ENCODE data around the gene SDK2.

Gene SDK2

DNA sequence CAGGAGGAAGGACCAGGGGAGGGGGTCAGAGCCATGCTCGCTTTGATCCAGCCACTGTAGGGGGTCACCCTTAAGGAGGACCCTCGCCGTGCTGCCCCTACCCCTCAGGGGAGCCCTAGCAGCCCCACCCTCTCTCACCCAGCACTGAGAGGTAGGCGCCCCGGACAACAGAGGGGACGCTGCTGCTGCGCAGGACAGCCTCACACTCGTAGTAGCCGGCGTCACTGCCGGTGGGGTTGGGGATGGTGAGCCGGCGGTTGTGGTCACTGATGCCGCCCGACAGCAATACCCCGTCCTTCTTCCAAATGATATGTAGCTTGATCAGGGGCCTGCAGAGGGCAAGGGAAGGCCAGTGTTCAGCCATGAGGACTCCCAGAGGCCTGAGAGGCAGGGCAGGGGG lies 206.4 kb downstream of the SDK2 start:
- no peak overlapping the region for H3K27ac ChIP-seq (ENCODE audit: low read length)
- no peak overlapping the region for H2AFZ ChIP-seq (ENCODE audit: low read length)
- TF ChIP-seq EZH2 (optimal IDR thresholded peaks at IDR 0.05; ENCODE audit: low read depth, low read length) (no peak), CTCF (IDR thresholded peaks at IDR 0.05; ENCODE audit: low read length) (no peak), EZH2phosphoT487 (IDR thresholded peaks at IDR 0.05; ENCODE audit: low read length) (no peak)
- H3K9me2 ChIP-seq (replicated peaks; ENCODE audit: insufficient read depth, low read length) = no peaks in the 10 kb centered on the region
- H3K4me2 ChIP-seq (ENCODE audit: low read depth, low read length) = no peak overlapping the region
- H3F3A ChIP-seq (ENCODE audit: insufficient read depth, low read length) = no peaks in the 10 kb centered on the region
- H4K20me1 ChIP-seq (ENCODE audit: insufficient read depth, low read length) = no peaks in the 10 kb centered on the region
- H3K9me3 ChIP-seq (replicated peaks; ENCODE audit: insufficient read depth, low read length) = no peaks in the 10 kb centered on the region
- no peak overlapping the region for H3K9ac ChIP-seq (ENCODE audit: low read length)
- H3K4me3 ChIP-seq (ENCODE audit: low read length) = no peak overlapping the region
- DNase-seq = no peak
- no peaks in the 10 kb centered on the region for H3K79me2 ChIP-seq (ENCODE audit: low read length)
- H3K4me1 ChIP-seq (ENCODE audit: low read length) = no peaks in the 10 kb centered on the region
- H3K27me3 ChIP-seq (replicated peaks; ENCODE audit: insufficient read depth, low read length) = peaks cover 87% of the 10 kb centered on the region
- no peaks in the 10 kb centered on the region for H3K36me3 ChIP-seq (replicated peaks; ENCODE audit: insufficient read depth, low read length)

DNA sequence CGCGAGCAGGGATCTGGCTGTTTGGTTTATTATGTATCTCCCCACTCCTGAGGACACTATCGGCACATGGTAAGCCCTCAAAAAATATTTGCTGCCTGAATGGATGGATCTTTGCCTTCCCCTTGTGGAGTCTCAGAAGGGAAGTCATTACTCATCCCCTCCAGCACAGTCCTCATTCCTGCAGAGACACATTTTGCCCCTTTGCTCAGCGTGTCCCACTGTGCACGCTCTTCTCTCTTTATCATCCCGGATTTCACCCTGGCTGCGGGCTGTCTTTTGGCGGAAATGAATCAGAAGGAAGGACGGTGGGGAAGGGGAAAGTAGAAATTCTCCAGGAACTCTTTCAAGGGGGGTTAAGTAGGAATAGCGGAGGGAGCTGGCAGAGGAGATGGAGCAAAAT lies 207.3 kb downstream of the SDK2 start:
- no peak overlapping the region for H3K9ac ChIP-seq (ENCODE audit: low read length)
- no peak overlapping the region for H3K4me2 ChIP-seq (ENCODE audit: low read depth, low read length)
- H3K27ac ChIP-seq (ENCODE audit: low read length) = no peak overlapping the region
- TF ChIP-seq EZH2phosphoT487 (IDR thresholded peaks at IDR 0.05; ENCODE audit: low read length) (no peak), EZH2 (optimal IDR thresholded peaks at IDR 0.05; ENCODE audit: low read depth, low read length) (no peak)
- H2AFZ ChIP-seq (ENCODE audit: low read length) = no peak overlapping the region
- H3K4me3 ChIP-seq (ENCODE audit: low read length) = no peak overlapping the region
- H3K27me3 ChIP-seq (replicated peaks; ENCODE audit: insufficient read depth, low read length) = peaks cover 90% of the 10 kb centered on the region
- H3K9me2 ChIP-seq (replicated peaks; ENCODE audit: insufficient read depth, low read length) = no peaks in the 10 kb centered on the region
- no peaks in the 10 kb centered on the region for H3K36me3 ChIP-seq (replicated peaks; ENCODE audit: insufficient read depth, low read length)
- H3F3A ChIP-seq (ENCODE audit: insufficient read depth, low read length) = no peaks in the 10 kb centered on the region
- H3K9me3 ChIP-seq (replicated peaks; ENCODE audit: insufficient read depth, low read length) = no peaks in the 10 kb centered on the region
- H3K4me1 ChIP-seq (ENCODE audit: low read length) = no peaks in the 10 kb centered on the region
- H4K20me1 ChIP-seq (ENCODE audit: insufficient read depth, low read length) = no peaks in the 10 kb centered on the region
- DNase-seq = no peak
- H3K79me2 ChIP-seq (ENCODE audit: low read length) = no peaks in the 10 kb centered on the region

GRCh38 chr17:73435412-73435811 lies 208.8 kb downstream of the SDK2 start:
- Histone ChIP-seq H3K9me2 (replicated peaks; ENCODE audit: insufficient read depth, low read length) (no peaks in the 10 kb centered on the region), H3K9ac (ENCODE audit: low read length) (no peak overlapping the region), H3K27me3 (replicated peaks; ENCODE audit: insufficient read depth, low read length) (peaks cover 94% of the 10 kb centered on the region), H3K4me1 (ENCODE audit: low read length) (no peaks in the 10 kb centered on the region), H3K36me3 (replicated peaks; ENCODE audit: insufficient read depth, low read length) (no peaks in the 10 kb centered on the region), H2AFZ (ENCODE audit: low read length) (no peak overlapping the region), H3K27ac (ENCODE audit: low read length) (no peak overlapping the region), H4K20me1 (ENCODE audit: insufficient read depth, low read length) (no peaks in the 10 kb centered on the region), H3K9me3 (replicated peaks; ENCODE audit: insufficient read depth, low read length) (no peaks in the 10 kb centered on the region), H3K79me2 (ENCODE audit: low read length) (no peaks in the 10 kb centered on the region), H3K4me2 (ENCODE audit: low read depth, low read length) (no peak overlapping the region), H3F3A (ENCODE audit: insufficient read depth, low read length) (no peaks in the 10 kb centered on the region), H3K4me3 (ENCODE audit: low read length) (no peak overlapping the region)
- no peak for DNase-seq
- TF ChIP-seq EZH2phosphoT487 (IDR thresholded peaks at IDR 0.05; ENCODE audit: low read length) (no peak), CTCF (IDR thresholded peaks at IDR 0.05; ENCODE audit: low read length) (no peak), EZH2 (optimal IDR thresholded peaks at IDR 0.05; ENCODE audit: low read depth, low read length) (no peak)

DNA sequence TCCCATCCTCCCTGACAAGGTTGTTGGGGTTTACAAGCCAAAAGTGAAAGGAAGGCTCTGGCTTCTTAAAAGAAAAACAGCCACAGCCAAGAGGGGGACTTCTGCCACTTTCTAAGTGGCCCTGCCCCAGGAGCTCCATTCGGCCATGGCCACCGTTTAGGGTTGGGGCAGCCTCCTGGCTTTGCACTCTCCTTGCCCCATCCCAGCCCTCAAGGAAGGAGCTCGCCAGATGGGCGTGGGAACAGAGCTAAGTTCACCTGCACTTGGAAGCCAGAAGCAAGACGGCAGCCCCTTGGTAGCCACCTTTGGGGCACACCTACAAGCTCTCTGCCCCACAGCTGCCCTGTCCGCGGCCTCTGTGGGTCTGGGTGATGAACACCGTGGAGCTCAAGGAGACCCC lies 210.1 kb downstream of the SDK2 start:
- Histone ChIP-seq H3K4me2 (ENCODE audit: low read depth, low read length) (no peak overlapping the region), H3K27me3 (replicated peaks; ENCODE audit: insufficient read depth, low read length) (peaks cover 87% of the 10 kb centered on the region), H3K36me3 (replicated peaks; ENCODE audit: insufficient read depth, low read length) (no peaks in the 10 kb centered on the region), H3F3A (ENCODE audit: insufficient read depth, low read length) (no peaks in the 10 kb centered on the region), H3K9me3 (replicated peaks; ENCODE audit: insufficient read depth, low read length) (no peaks in the 10 kb centered on the region), H2AFZ (ENCODE audit: low read length) (no peak overlapping the region), H4K20me1 (ENCODE audit: insufficient read depth, low read length) (no peaks in the 10 kb centered on the region), H3K79me2 (ENCODE audit: low read length) (no peaks in the 10 kb centered on the region), H3K27ac (ENCODE audit: low read length) (no peak overlapping the region), H3K4me1 (ENCODE audit: low read length) (no peaks in the 10 kb centered on the region), H3K9me2 (replicated peaks; ENCODE audit: insufficient read depth, low read length) (no peaks in the 10 kb centered on the region), H3K9ac (ENCODE audit: low read length) (no peak overlapping the region), H3K4me3 (ENCODE audit: low read length) (no peak overlapping the region)
- no peak for DNase-seq
- TF ChIP-seq EZH2phosphoT487 (IDR thresholded peaks at IDR 0.05; ENCODE audit: low read length) = no peak
- no peak for TF ChIP-seq EZH2 (optimal IDR thresholded peaks at IDR 0.05; ENCODE audit: low read depth, low read length)

Measured in MM.1S (cell line).